NCI-H82 (cell line): ENCODE measurements around the gene ZNF467.

Source experiments
- DNase-seq: peaks from one replicate; lab custom pipeline; 2025; lab: John Stamatoyannopoulos, UW

Gene ZNF467

DNA sequence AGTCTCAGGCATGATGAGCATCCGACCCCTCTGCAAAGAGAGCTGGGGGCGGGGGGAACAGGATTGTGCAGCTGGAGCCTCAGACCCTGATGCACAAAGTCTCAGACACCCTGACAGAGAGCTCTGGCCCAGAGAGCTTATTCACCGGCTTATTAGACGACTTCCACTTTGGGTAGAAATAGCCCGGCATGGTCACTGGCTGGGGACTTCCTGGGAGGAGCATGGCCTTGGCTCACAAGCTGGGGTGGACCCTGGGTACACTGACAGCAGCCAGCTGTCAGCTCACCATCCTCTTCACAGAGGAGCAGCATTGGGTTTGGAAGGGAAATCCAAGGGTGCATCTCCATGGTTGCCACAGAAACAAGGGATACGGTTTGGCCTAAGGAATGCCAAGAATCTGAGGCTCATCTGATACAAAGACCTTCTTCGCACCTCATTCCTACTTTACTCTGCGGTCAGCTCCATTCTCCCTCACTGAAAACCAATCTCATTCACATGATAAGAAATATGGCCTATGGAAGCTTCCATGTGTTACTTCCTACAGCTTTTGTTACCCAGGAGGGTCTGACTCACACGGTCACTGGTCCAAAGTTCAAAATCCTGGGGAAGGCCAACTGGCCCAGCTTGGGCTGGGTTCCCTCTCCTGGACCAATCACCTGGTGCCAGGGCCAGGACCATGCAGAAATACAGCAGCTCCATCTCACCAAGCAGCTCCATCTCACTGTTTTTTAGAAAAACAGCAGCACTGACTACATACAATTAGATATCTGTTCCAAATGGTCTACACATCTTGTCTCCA lies 25.1 kb downstream of the ZNF467 start:
- DNase-seq = no peak

DNA sequence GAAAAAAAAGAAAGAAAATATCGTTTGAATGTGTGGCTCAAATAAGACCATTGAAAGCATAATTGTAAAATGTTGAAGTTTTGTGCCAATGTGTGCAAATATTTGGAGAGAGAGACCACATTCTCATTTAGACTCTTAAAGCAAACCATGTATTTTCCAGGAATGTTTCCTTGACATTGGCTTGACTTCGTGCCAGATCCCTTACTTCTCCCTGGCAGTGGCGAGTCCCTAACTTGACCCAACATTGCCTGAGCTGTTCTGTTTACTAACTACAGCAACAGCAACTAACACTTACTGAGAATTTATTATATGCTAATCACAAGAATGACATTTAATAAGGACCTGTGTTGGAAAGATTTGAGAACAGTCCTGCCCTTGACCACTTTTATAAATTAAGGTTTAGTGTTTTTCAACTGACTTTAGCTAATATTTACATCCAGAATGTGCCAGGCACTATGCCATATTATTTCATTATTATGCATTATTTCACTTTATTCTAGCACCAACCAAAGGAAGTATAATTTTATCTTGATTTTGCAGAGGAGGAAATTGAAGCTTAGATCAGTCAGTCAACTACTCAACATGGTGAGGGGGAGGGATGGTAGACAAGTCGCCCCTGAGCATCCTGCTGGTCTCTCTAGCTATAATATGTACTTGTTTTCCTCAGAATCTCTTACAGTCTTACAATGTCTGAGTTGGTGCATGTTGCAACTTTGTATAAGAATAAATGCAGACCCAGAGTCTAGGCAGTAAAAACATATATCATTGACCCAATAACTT lies 29.7 kb downstream of the ZNF467 start:
- DNase-seq = no peak

DNA sequence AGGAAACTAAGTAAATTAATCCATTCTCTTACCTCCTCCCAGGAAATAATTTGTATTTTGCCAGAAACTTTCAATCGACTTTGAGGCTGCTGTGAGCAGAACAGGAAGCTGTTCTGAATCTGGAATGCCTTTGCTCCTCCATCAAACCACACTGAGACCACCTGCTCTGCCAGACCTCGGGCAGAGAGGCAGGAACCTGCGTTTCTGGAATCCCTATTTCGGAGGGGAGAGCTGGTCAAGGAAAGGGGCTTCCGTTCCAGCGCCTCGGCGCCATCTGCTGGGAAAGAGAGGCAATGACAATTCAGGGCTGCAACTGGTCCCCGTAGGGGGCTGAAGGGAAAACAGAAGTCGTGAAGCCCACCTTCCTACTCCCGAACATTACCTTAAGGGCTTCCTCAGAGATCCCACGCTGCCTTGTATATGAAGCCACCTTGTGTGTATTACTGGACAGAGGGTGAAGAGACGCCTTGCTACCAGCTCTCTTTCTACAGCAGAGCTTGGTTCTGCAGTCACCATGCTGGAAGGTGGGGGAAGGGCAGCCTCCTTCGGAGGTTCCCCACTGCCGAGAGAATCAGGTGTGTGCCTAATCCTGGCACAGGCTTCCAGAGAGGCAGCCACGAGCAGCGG lies 31.2 kb downstream of the ZNF467 start:
- peak; percentile 87 for DNase-seq

DNA sequence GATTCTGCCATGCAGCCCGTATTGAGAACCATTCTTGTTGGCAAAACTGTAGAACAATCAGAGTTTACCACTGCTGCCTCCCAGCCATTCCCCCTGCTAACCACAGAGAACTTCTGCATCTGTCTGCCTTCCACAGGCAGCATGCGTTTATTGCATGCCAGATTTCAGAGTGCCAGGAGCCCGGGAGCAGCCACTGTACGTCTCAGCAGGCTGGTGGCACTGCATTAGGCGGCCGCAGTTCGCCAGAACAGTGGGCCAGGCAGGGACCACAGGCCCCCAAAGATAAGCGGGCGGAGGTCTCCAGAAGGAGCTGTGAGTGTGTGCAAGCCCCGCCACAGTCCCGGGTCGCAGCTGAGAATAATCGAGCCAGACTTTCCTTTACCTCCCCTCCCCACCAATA lies 31.8 kb downstream of the ZNF467 start:
- DNase-seq = no peak

DNA sequence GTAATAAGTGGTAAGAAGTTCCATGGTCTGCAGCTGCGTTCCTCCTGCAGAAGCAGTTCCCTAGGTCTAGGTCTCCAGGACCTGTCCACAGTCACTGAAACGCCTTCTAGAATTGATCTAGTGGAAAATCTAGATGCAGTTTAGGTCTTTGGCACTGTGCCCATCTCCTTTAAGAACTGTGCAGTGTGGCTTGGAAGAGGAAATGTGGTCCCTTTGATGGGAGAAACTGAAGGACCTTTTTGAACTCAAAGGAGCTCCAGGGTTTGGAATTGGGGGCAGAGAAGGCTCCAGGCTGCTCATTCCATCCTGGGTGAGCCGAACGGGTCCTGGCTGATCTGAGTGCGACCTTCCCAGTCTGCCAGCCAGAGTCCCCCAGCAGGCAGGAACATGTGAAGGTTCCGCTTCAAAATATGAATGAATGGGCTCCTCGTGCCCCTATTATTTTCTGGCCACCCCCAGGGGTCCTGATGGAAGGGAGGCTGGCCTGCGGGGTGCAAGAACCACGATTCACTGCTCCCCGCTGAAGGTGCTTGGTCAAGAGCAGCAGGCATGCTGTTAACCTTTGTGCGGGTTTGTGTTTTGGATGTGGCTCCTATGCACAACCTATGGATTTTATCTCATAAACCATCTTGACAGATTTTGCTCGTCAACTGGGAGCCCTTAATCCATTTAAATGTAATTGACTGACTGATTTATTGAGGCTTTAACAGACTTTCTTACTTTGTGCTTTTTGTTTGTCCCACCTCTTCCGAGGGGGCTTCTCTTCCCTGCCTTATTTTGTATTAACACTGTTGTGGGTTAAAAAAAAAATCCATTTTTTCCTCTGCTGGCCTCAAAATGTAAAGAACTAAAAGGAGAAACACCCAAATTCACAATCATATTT lies 36.7 kb downstream of the ZNF467 start:
- DNase-seq = peak; percentile 89

DNA sequence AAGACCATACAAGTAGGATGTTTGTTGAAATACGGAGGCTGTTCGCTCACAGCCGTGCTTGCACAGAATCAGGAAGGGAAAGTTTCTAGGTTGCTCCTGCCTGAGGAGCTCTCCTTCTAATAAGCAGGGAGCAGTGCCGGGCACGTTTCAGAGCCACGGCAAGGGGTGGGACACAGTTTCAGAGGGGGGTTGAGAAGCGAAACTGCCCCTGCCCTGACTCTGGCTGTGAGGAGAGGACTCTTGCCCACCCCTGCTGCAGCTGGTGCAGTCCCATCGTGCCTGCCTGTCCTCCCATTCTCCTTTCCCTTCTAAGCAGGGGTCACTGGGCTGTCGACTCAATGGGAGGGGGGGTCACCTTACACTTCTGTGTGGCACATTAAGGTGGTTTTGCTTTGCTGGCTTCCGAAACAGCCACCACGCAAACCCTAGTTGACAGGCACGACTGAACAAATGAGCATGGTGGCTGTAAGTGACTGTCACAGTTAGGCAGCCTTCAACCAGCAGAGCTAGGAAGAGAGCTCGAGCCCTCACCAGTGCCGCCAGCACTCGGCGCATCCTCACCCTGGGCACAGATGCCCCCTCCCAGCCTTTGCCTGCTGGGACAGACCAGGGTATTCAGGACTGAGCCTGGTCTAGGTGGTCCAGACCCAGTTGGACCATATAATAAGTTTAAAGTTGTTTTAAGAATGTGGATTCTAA lies 37.5 kb downstream of the ZNF467 start:
- DNase-seq = no peak

DNA sequence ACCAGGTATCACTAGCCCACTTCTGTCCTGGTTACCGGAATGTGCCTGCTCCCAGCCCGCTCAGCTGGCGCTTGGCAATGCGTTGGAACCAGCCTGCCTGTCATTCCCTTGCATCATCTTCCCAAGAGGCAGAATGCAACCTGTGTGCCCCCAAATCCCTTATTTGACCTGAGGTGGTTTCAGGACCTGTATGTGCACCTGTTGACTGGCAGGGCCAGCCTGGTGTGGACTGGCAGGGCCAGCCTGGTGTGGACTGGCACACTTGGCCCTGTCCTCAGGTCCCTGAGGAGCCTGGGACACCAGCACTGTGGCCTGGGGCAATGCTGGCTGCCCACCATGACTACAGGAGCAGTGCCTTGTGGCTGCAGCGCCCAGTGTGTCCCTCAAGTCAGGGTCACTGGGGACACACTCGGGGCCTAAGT lies 38.2 kb downstream of the ZNF467 start:
- DNase-seq = no peak

DNA sequence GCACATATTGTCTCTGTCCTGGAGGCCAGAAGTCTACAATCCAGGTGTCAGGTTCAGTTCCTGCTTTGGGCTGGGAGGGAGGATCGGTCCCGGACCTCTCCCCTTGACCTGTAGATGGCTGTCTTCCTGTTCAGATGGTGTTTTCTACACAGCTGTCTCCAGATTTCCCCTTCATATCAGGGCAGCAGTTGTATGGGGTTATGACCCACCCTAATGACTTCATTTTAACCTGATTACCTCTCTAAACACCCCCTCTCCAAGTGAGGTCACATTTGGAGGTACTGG lies 38.7 kb downstream of the ZNF467 start:
- DNase-seq = peak; percentile 22

DNA sequence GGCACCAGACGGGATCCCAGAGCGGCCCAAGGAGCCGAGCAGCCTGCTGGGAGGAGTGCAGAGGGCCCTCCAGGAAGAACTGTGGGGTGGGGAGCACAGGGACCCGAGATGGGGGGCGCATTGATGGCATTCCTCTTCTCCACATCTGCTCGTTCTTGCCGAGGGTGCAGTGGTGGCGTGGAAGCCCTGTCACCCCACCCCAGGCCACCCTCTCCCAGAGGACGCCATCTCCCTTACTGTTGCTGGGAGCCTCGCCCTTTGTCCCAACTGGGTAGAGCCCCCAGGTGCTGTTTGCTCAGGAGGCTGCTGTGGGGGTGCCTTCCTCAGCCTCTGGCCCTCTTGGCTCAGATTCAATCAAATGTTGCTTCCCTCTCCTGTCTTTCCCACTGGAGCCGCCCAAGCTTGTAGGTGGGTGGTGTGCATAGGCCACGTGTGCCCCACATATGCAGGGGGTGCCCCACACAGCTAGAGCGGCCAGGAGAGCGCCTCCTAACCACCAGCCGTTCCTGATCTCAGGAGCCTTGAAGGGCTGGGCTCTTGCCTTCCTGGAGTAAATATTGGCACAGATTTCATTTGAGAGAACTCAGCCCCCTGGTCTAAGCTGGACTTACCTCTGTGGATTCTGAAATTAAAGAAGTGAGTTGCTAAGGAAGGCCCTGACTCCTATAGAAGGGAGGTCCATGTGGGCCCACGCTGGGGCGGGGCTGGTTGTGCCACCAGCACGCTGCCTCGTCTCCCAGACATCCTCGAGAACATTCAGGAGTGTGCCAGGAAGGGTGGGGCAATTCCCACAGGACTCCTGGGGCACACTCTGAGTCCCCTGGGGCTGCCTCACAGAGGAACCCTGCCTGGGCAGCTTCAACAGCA lies 39.2 kb downstream of the ZNF467 start:
- DNase-seq = no peak

DNA sequence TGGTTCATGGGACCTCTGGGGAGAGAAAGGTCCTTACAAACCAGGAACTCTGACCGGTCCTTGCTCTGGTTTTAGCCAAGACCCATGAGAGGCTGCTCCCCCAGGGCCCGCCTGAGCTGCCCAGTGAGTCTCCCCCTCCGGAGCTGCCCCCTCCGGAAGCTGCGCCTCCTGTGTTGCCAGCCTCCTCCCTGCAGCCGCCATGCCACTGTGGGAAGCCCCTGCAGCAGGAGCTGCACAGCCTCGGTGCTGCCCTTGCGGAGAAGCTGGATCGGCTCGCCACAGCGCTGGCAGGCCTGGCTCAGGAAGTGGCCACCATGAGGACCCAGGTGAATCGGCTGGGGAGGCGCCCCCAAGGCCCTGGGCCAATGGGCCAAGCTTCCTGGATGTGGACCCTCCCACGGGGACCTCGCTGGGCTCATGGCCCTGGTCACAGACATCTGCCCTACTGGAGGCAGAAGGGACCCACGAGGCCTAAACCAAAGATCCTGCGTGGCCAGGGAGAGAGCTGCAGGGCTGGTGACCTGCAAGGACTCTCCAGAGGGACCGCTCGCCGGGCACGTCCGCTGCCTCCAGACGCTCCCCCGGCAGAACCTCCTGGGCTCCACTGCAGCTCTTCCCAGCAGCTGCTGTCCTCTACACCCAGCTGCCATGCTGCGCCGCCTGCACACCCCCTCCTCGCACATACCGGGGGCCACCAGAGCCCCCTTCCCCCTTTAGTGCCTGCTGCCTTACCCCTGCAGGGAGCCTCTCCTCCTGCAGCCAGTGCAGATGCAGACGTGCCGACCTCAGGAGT lies 40.1 kb downstream of the ZNF467 start:
- DNase-seq = no peak

DNA sequence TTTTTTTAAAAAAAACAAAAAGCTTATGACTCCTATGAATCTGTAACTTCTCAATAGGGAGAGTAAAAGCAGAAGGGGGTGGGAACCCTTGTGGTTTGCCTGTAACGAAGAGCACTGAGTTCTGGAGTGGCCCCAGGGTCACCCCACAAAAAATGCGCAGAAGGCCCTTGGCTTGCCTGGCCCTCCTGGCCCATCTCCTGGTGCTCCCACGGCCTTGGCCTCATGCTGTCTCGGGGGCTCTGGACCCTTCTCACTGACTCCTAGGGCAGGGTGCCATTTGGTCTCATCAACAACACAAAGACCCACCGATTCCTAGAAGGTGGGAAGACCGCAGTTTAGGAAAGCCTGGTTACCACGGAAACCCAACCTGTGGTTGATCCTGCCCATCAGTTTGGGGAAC lies 40.8 kb downstream of the ZNF467 start:
- DNase-seq = no peak

DNA sequence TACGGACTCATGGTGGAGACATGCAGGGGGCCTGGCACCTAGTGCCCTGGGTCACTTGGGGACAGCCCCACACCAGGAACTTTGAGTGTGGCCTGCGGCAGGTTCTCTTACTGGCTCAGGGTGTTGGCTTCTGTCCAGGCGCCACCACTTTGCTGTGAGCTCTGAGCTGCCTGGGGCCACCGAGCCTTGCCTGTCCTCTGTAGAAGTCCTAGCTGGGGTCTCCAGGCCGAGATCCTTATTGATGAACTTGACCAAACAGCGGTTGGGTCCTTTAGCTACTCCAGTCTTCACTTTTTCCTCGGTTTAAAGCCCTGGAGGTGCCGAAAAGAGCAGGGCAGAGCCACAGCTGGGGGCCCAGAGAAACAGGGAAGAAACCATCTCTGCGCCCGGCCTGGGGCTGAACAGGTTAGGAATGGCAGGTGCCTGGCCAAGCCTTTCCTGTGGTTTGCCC lies 41.3 kb downstream of the ZNF467 start:
- no peak for DNase-seq

DNA sequence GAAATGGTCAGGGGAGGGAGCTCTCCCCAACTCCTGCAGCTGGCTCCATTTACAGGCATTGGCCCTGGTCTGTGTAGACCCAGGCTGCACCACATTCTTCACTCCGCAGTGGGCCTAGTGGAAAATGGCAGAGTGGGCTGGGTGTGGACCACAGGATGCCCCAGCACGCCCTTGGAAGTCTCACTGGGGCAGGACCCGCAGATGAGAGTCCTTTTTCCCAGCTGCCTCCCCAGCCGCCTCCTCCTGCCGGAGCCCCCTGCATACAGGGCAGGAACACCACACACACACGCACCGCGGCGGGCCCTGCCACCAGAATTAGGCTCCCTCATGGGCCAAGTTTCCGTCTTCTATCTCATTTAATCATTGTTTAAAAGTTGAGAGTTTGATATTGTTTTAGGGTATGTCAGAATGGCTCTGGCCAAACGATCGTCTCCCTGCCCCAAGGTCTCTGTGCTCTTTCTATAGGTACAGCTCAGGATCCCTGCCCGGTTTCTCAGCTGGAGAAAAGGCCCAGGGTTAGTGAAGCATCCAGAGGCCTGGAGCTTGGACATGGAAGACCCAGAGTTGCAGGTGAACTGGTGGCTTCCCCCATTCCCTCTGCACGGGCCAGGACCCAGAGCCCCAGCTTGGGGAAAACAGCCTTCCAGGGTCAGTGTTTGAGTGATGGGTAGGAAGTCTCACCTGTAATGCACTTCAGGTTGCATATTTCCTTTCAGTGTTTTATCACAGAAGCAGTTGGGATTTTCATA lies 42.0 kb downstream of the ZNF467 start:
- DNase-seq = no peak

DNA sequence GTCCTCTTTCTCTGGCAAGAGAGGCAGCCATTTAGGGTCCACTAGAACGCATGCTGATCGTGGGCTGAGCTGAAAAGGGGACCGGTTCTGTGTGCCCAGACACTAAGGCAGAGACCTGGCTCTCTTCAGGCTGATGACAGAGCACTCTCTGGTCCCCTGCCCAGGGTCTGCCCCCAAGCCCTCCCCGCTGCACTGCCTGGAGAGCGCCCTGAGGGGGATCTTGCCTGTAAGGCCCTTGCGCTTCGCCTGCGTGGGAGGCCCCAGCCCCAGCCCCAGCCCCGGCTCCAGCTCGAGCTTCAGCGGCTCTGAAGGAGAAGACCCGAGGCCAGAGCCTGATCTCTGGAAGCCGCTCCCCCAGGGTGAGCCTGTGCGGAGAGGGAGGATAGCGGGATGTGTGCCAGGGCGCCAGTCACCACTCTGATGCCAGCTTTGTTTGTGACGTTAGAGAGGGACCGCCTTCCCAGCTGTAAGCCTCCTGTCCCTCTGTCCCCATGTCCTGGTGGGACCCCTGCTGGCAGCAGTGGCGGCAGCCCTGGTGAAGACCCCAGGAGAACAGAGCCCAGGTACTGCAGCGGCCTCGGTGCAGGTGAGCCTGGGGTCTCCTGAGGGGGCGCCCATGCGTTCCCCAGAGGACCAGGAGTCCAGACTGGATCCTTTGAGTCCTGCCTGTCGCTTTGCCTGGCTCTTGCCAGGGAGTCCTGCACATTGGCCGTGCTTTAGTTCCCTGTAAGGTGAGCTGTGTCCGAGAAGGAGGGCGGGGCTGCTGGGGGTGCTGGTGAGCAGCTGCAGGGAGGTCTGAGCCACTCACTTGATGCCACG lies 43.2 kb downstream of the ZNF467 start:
- no peak for DNase-seq

DNA sequence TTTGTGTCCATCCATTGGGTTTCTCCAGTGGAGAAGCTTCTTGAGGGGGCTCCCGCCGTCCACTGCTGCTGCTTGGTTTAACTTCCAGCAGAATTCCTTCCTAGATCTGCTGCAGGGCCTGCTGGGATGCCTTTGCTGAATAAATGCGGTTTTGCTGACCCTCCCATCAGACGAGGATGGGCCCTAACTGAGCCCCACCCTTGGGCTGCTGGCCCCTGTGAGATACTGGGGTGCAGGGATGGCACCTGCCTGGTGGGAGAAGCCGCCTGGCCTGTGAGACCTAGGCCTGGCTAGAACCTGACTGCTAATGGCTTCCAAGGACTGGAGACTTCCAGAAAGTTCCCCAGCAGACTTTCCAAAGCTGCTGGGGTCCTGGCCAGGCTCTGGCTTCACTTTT lies 43.8 kb downstream of the ZNF467 start:
- no peak for DNase-seq

DNA sequence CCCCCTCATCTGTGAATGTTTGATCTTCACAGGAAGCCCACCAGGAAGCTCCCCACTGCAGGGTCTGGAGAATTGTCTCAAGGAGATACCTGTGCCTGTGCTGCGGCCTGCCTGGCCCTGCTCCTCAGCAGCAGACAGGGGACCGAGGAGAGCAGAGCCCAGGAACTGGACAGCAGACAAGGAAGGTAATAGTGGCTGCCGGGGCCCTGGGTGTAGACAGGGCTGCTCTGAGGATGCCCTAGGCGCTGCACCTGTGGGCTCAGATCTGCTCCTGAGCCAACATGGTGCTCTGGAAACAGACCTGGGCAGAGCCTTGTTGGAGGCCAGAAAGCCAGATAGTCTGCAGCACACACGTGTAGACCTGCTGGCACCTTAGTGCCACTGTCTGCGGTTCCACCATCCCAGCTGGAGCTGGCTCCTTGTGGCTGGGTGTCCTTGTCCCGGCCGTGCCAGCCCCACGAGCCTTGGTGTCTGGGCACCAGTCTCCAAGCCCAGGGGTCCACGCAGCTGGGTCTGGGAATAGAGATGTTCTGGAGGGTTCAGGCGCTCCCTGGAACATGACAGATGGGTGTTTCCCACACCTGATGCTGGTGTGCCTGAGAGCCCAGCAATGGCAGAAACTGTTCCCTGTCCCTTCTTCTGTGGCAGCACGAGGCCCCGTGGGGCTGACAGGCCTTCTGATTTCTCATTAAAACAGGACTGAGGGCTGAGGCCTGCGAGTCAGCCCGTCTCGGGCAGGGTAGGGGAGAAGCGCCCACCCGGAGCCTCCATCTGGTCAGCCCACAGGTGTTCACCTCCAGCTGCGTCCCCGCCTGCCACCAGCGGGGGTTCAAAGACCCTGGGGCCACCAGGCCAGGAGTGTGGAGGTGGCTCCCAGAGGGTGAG lies 44.7 kb downstream of the ZNF467 start:
- DNase-seq = no peak

DNA sequence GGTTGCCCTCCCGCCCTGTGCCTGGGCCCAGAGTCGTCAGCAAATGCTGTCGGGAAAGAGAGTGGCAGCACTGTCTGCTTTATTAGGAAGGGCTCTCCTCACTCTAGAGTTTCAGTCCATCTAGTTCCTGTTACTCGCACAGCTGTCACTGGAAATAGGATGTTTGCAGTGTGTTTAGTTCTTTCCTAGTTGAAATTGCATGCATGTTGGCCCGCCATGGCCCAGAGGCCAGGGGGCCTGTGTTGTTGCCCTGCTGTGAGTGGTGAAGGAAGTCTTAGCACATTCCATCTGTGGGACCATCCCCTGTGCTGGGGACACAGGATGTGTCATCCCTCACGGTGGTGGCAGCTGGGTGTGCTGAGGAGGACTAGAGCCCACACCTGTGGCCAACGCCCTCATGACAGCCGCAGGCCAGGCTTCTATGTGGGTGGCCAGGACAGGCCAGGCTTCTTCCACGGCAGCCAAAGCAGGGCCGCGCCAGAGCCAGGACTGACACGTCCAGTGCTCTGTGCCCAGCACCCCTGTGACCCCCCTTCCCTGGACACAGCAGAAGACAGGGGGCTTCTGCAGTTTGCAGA lies 45.4 kb downstream of the ZNF467 start:
- DNase-seq = no peak
